DND-41 (cell line): ENCODE results near the gene BRCA1.
"Not testable (repeated sequence)": the region's sequence is repeated elsewhere in the genome, so short reads cannot be mapped to it uniquely, and the experiment has no call there.

Source experiments
- ATAC-seq: fragments of 200-7000 bp; cut with Tn5 transposase; 3 replicates; pipeline ENCODE4 v1.9.1; 2021; ENCODE audit warnings: low read depth; ENCODE audit not compliant: insufficient read depth
- DNase-seq: peaks from one replicate; pipeline ENCODE4 v3.0.0-alpha.2; 2020
- H2AFZ ChIP-seq: 2 replicates; pipeline ENCODE4 v1.6.0; 2012; ENCODE audit warnings: low read depth, low read length
- H3K27ac ChIP-seq: 2 replicates; pipeline ENCODE4 v1.5.1; 2012; ENCODE audit warnings: low read length, inconsistent platforms
- H3K27me3 ChIP-seq: fragments of 200-600 bp; sonication (generic); 2 replicates; pipeline ENCODE4 v1.6.0; 2012; ENCODE audit warnings: low read length, mild to moderate bottlenecking, inconsistent platforms; ENCODE audit not compliant: insufficient read depth, poor library complexity
- H3K36me3 ChIP-seq: 2 replicates; pipeline ENCODE4 v1.5.1; 2012; ENCODE audit warnings: low read length, inconsistent platforms; ENCODE audit not compliant: insufficient read depth
- H3K4me1 ChIP-seq: 2 replicates; pipeline ENCODE4 v1.5.1; 2012; ENCODE audit warnings: mild to moderate bottlenecking, low read length; ENCODE audit not compliant: insufficient read depth
- H3K4me2 ChIP-seq: 2 replicates; pipeline ENCODE4 v1.6.0; 2012; ENCODE audit warnings: mild to moderate bottlenecking, moderate library complexity, low read length, inconsistent platforms; ENCODE audit not compliant: insufficient read depth
- H3K4me3 ChIP-seq, 2 experiments: fragments of 200-600 bp in 1 of 2; shearing (Covaris generic) in 1 of 2; 2 replicates each; pipeline ENCODE4 v1.5.1; 2012 to 2016; ENCODE audit warnings: inconsistent platforms in 2 of 2, low read length in 2 of 2, mild to moderate bottlenecking in 2 of 2, low read depth in 1 of 2, moderate library complexity in 1 of 2
- H3K79me2 ChIP-seq: 2 replicates; pipeline ENCODE4 v1.6.0; 2012; ENCODE audit warnings: low read length, inconsistent platforms; ENCODE audit not compliant: insufficient read depth
- H3K9ac ChIP-seq: 2 replicates; pipeline ENCODE4 v1.6.0; 2012; ENCODE audit warnings: low read depth, mild to moderate bottlenecking, inconsistent platforms, low read length, moderate library complexity
- H3K9me3 ChIP-seq: 2 replicates; pipeline ENCODE4 v1.5.1; 2012; ENCODE audit warnings: low read length, moderate library complexity, mild to moderate bottlenecking, inconsistent platforms; ENCODE audit not compliant: insufficient read depth, severe bottlenecking
- H4K20me1 ChIP-seq: 2 replicates; pipeline ENCODE4 v1.6.0; 2012; ENCODE audit warnings: low read length; ENCODE audit not compliant: insufficient read depth
- CTCF ChIP-seq: IDR thresholded peaks from 2 replicates; pipeline ENCODE4 v1.5.1; 2012; ENCODE audit warnings: borderline replicate concordance, low read length, moderate library complexity, mild to moderate bottlenecking; ENCODE audit not compliant: poor library complexity, severe bottlenecking; ENCODE audit errors: extremely low read depth
- EZH2 ChIP-seq: IDR thresholded peaks from 3 replicates; pipeline ENCODE4 v1.6.1; 2012; ENCODE audit warnings: borderline replicate concordance, low read depth, mild to moderate bottlenecking, moderate library complexity, low read length, inconsistent platforms; ENCODE audit not compliant: severe bottlenecking

The BRCA1 gene

GRCh38 chr17:43068570-43069367 is 56.4 kb downstream of the BRCA1 start:
- no peak overlapping the region for H3K27ac ChIP-seq
- DNase-seq = no peak
- no peaks in the 10 kb centered on the region for H4K20me1 ChIP-seq
- H3K9me3 ChIP-seq = no peaks in the 10 kb centered on the region
- no peak for ATAC-seq
- no peaks in the 10 kb centered on the region for H3K4me1 ChIP-seq
- H3K9ac ChIP-seq = no peak overlapping the region
- H3K79me2 ChIP-seq = no peaks in the 10 kb centered on the region
- TF ChIP-seq CTCF (no peak), EZH2 (no peak)
- no peaks in the 10 kb centered on the region for H3K27me3 ChIP-seq
- no peak overlapping the region for H3K4me2 ChIP-seq
- H2AFZ ChIP-seq = no peak overlapping the region
- peaks cover 72% of the 10 kb centered on the region for H3K36me3 ChIP-seq
- H3K4me3 ChIP-seq = no peak overlapping the region

GRCh38 chr17:43062984-43063638 is 62.1 kb downstream of the BRCA1 start:
- H3K9ac ChIP-seq = no peak overlapping the region
- H3K4me1 ChIP-seq = no peaks in the 10 kb centered on the region
- no peak overlapping the region for H2AFZ ChIP-seq
- peaks cover 79% of the 10 kb centered on the region for H3K36me3 ChIP-seq
- no peaks in the 10 kb centered on the region for H3K9me3 ChIP-seq
- no peak for TF ChIP-seq CTCF
- no peak for TF ChIP-seq EZH2
- H3K4me2 ChIP-seq = no peak overlapping the region
- no peaks in the 10 kb centered on the region for H3K27me3 ChIP-seq
- no peak for DNase-seq
- no peak overlapping the region for H3K4me3 ChIP-seq
- H3K27ac ChIP-seq = no peak overlapping the region
- no peak for ATAC-seq
- H3K79me2 ChIP-seq = no peaks in the 10 kb centered on the region
- no peaks in the 10 kb centered on the region for H4K20me1 ChIP-seq

GRCh38 chr17:43056051-43056450 is 69.1 kb downstream of the BRCA1 start:
- Histone ChIP-seq H3K79me2 (no peaks in the 10 kb centered on the region), H3K9me3 (no peaks in the 10 kb centered on the region), H3K4me1 (no peaks in the 10 kb centered on the region), H2AFZ (no peak overlapping the region), H3K27ac (no peak overlapping the region), H3K36me3 (peaks cover 86% of the 10 kb centered on the region), H3K4me2 (no peak overlapping the region), H3K4me3 (no peak overlapping the region), H3K27me3 (no peaks in the 10 kb centered on the region), H4K20me1 (no peaks in the 10 kb centered on the region), H3K9ac (no peak overlapping the region)
- ATAC-seq = no peak
- DNase-seq = no peak
- TF ChIP-seq CTCF = no peak
- no peak for TF ChIP-seq EZH2

- not testable (repeated sequence) for ATAC-seq
Observed at GRCh38 chr17:43053008-43053407, 72.2 kb downstream of the BRCA1 start.

More at GRCh38 chr17:43053008-43053407, 72.2 kb downstream of the BRCA1 start:
- not testable (repeated sequence) for H3K27ac ChIP-seq, H4K20me1 ChIP-seq, H3K4me3 ChIP-seq, H3K79me2 ChIP-seq, H3K4me1 ChIP-seq, H2AFZ ChIP-seq, H3K9me3 ChIP-seq, H3K4me2 ChIP-seq, DNase-seq, H3K9ac ChIP-seq, H3K27me3 ChIP-seq
- H3K36me3 ChIP-seq = peaks cover 87% of the 10 kb centered on the region
